GM12872 (cell line): Measurements from ENCODE around the gene CYP1B1.

ENCODE experiments used
- CTCF ChIP-seq: IDR thresholded peaks from 3 replicates; pipeline ENCODE4 v1.5.1; 2011; ENCODE audit warnings: low read depth, mild to moderate bottlenecking, low read length, moderate library complexity; ENCODE audit not compliant: insufficient read depth

CYP1B1 gene

GRCh38 chr2:38064801-38065501, 11.0 kb downstream of the CYP1B1 start:
- TF ChIP-seq CTCF: no peak

GRCh38 chr2:38060236-38061018, 15.5 kb downstream of the CYP1B1 start:
- TF ChIP-seq CTCF: no peak

GRCh38 chr2:38057651-38058410, 18.1 kb downstream of the CYP1B1 start:
- no peak for TF ChIP-seq CTCF

GRCh38 chr2:38056216-38056615, 19.7 kb downstream of the CYP1B1 start:
- TF ChIP-seq CTCF: no peak

GRCh38 chr2:38045811-38046210, 30.1 kb downstream of the CYP1B1 start:
- TF ChIP-seq CTCF: no peak

GRCh38 chr2:38039121-38039910, 36.6 kb downstream of the CYP1B1 start:
- no peak for TF ChIP-seq CTCF

GRCh38 chr2:38038682-38039081, 37.3 kb downstream of the CYP1B1 start:
- TF ChIP-seq CTCF: no peak
